D341Med (cell line): ENCODE data around the gene GPR4.

Source experiments
- DNase-seq: peaks from one replicate; pipeline ENCODE4 v3.0.0; 2012; ENCODE audit warnings: low spot score

Gene GPR4

GRCh38 chr19:45589768-45590167 is 12.2 kb downstream of the GPR4 start:
- no peak for DNase-seq

DNA sequence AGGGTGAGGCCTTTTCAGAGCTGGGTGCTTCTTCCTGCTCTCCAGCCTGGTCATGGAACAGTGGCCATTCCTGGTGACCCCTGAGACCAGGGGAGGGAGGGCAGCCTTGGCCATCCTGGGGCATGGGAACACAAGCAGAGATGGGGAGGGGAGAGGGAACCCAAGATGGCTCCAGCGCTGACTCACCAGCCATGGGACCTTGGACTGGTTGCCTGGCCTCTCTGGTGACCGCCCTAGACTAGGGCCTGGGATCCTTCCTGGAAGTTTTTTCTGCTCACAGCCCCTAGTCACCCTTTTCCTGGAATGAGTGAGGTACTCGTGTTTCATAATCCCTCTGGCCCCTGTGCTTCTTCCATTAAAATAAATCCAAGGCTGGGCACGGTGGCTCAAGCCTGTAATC is 14.1 kb downstream of the GPR4 start:
- DNase-seq, result peak; percentile 1

GRCh38 chr19:45585158-45585577 is 16.8 kb downstream of the GPR4 start:
- no peak for DNase-seq

- DNase-seq, result peak; percentile 95
Observed at GRCh38 chr19:45584332-45585157, 17.5 kb downstream of the GPR4 start, which contains the start of gene OPA3. TSS of gene OPA3 (minus strand) at chr19:45584802. CDS start at chr19:45584764, 38 bp downstream.

GRCh38 chr19:45581576-45581975 is 20.4 kb downstream of the GPR4 start:
- no peak for DNase-seq

GRCh38 chr19:45578861-45579260 is 23.2 kb downstream of the GPR4 start:
- DNase-seq, result no peak

DNA sequence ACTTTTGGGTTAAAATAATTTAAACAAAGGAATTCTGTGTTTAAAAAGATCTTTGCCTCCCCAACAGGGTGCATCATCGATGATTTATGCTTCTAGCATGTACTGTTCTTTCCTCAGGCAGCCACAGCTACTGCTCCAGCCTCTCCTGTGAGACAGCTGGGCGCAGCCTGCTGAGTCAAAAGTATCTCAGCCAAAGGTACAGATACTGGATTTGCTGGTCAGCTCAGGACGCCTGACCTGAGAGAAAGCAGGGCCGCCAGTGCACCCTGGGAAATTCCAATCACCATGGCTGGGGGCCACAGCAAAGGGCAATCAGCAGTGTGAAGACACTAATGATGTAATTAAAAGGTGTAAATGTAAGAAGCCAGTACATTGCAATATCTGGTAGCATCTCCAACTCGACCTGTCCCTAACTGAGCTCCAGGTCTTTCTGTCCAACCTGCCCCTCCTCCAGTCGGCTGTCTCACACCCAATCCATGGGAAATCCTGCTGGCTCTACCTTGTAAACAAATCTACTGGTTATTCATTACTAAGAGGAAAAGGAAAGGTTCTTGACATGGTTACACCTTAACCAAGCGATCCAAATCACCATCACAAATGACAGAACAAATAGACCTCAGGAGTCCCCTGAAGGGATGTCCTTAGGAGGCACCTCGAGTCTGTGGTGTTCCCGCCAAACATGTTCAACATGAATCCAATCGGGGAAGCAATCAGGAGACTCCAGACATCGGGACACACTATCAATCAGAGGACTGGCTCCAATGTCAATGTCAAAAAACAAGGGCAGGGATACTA is 24.7 kb downstream of the GPR4 start:
- no peak for DNase-seq

GRCh38 chr19:45576682-45577081 is 25.3 kb downstream of the GPR4 start:
- no peak for DNase-seq

GRCh38 chr19:45575216-45575615 is 26.8 kb downstream of the GPR4 start:
- no peak for DNase-seq

- DNase-seq, result no peak
Observed at GRCh38 chr19:45574526-45574925, 27.5 kb downstream of the GPR4 start.

GRCh38 chr19:45571457-45572220 is 30.4 kb downstream of the GPR4 start:
- DNase-seq, result no peak

- DNase-seq, result peak; percentile 80
Observed at GRCh38 chr19:45569619-45570421, 32.2 kb downstream of the GPR4 start.

DNA sequence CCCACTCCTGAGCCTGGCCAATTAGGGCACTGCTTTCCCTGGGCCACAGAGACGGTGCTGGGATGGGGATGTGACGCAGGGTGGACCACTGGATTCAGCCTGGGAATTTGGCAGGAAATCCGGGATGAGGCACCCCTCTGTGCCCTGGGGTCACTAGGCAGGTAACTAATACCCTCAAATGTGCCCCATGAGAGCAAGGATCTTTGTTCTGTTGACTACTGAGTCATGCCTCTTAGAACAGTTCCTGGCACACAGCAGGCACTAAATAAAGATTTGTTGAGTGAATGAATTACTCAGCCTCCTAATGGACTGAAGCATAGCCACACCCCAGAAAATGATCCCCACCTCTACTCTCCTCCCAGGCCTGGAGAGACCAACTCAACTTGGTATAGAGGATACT is 33.3 kb downstream of the GPR4 start:
- no peak for DNase-seq

- no peak for DNase-seq
Observed at GRCh38 chr19:45567609-45568008, 34.4 kb downstream of the GPR4 start.

- DNase-seq, result no peak
Observed at GRCh38 chr19:45564131-45564780, 37.8 kb downstream of the GPR4 start.

DNA sequence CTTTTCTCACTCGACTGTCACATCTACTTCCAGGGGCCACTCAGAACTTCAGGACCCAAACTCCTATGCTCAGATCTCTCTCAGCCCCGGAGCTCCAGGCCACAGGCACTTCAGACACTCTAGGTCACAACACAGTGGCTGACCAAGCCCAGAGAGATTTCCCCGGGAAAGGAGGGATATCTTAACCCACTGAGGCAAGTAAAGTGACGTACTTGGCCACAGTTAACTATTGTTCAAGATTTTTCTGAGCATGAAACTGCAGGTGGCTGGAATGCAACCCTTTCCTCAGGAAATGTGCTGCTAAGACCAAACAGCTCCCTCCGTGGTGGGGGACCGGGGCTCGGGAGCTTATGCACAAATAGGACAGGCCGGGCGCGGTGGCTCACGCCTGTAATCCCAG is 41.3 kb downstream of the GPR4 start:
- DNase-seq, result no peak

GRCh38 chr19:45560038-45560437 is 42.0 kb downstream of the GPR4 start:
- DNase-seq, result no peak

GRCh38 chr19:45558399-45558878 is 43.6 kb downstream of the GPR4 start:
- peak; percentile 84 for DNase-seq

DNA sequence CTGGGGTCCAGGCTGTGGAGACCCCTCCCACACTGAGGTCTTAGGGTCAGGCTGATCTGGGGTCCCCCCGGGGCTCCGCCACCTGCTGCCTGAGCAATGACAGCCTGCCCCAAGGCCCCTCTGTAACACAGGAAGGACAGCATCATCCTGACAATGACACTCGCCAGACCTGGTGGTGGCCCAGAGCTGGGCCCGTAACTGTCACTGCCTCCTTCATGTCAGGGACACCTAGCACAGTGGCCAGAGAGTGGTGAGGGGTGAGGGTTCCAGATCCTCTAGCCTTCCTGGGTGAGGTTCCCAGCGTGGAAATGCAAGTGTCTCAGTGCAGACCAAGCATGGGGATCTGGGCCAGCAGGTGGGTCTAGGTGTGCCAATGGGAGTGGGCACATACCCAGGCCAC is 45.2 kb downstream of the GPR4 start:
- peak; percentile 20 for DNase-seq

- DNase-seq, result no peak
Observed at GRCh38 chr19:45554481-45554880, 47.5 kb downstream of the GPR4 start.

DNA sequence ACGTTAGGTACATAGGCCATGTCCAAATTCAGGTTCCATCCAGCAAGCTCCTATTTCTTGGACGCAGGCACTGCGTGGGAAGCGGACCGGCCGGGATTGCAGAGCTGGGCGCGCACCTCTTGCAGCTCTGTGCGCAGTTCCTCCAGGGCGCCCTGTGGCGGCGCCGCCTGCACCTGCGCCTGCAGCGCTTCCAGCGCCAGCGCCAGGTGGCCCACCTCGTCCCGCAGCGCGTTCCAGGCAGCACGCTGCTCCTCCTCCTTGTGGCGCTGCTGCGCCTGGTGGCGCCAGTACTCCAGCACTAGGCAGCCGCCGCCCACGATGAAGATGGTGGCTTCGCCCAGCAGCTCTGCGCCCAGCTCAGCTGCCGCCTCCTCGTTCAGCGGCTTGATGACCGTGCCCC is 48.5 kb downstream of the GPR4 start:
- DNase-seq, result peak; percentile 27
